HepG2 (cell line): Measurements from ENCODE around the gene CA14. TPM values are rescaled to one million over a fixed set of nuclear protein-coding genes. Genes with fewer than 3 reads are reported as not detected.

Experiments used
- CREBL2 ChIP-seq: sonication (generic); formaldehyde crosslinking; IDR thresholded peaks from 2 replicates; pipeline ENCODE4 v1.8.1; 2023; ENCODE audit warnings: missing genetic modification reagents, mild to moderate bottlenecking, borderline replicate concordance
- DNMT3B ChIP-seq: conservative IDR thresholded peaks from 2 replicates; pipeline ENCODE4 v1.6.1; 2016; ENCODE audit warnings: missing biosample characterization, control low read depth
- ELF3 ChIP-seq: IDR thresholded peaks from 2 replicates; pipeline ENCODE4 v1.6.1; 2016; ENCODE audit warnings: missing genetic modification reagents, missing compliant biosample characterization
- ESRRA ChIP-seq: sonication (generic); formaldehyde crosslinking; IDR thresholded peaks from 2 replicates; pipeline ENCODE4 v1.5.1; 2020; ENCODE audit warnings: mild to moderate bottlenecking, low read depth, missing genetic modification reagents
- HNRNPK ChIP-seq: fragments of 200-400 bp; formaldehyde crosslinking; IDR thresholded peaks from 2 replicates; pipeline ENCODE4 v1.6.1; 2018; ENCODE audit warnings: low read length, low read depth, moderate library complexity, mild to moderate bottlenecking; ENCODE audit not compliant: poor library complexity, severe bottlenecking
- KDM5A ChIP-seq: fragments of 200-600 bp; sonication (generic); IDR thresholded peaks from 2 replicates; pipeline ENCODE4 v1.7.0; 2018; ENCODE audit warnings: antibody characterized with exemption, mild to moderate bottlenecking, low read length, borderline replicate concordance
- KLF16 ChIP-seq, 2 experiments: sonication (generic) in 1 of 2; formaldehyde crosslinking in 1 of 2; IDR thresholded peaks; 2 replicates each; pipeline versions ENCODE4 v1.6.1 to v1.8.0; 2016 to 2023; ENCODE audit warnings: missing genetic modification reagents in 2 of 2, missing compliant biosample characterization in 1 of 2
- KLF9 ChIP-seq: IDR thresholded peaks from 2 replicates; pipeline ENCODE4 v1.6.1; 2016; ENCODE audit warnings: low read depth
- MAFF ChIP-seq: IDR thresholded peaks from 2 replicates; pipeline ENCODE4 v1.6.1; 2011; ENCODE audit warnings: low read depth, low read length, improper control_type of control experiment
- MTF1 ChIP-seq: sonication (generic); formaldehyde crosslinking; IDR thresholded peaks from 2 replicates; pipeline ENCODE4 v1.5.0; 2020; ENCODE audit warnings: missing genetic modification reagents
- MXD3 ChIP-seq: IDR thresholded peaks from 2 replicates; pipeline ENCODE4 v1.6.1; 2016; ENCODE audit warnings: mild to moderate bottlenecking, missing biosample characterization, missing genetic modification reagents
- NAIF1 ChIP-seq: sonication (generic); formaldehyde crosslinking; IDR thresholded peaks from 2 replicates; pipeline ENCODE4 v1.5.0; 2020; ENCODE audit warnings: mild to moderate bottlenecking, missing genetic modification reagents, borderline replicate concordance
- PAF1 ChIP-seq: IDR thresholded peaks from 2 replicates; pipeline ENCODE4 v1.6.1; 2016; ENCODE audit warnings: missing genetic modification reagents, missing compliant biosample characterization
- POLR2G ChIP-seq: fragments of 200-400 bp; formaldehyde crosslinking; IDR thresholded peaks from 2 replicates; pipeline ENCODE4 v1.6.1; 2018; ENCODE audit warnings: mild to moderate bottlenecking, low read depth, low read length, moderate library complexity
- RELA ChIP-seq: sonication (generic); formaldehyde crosslinking; IDR thresholded peaks from 2 replicates; pipeline ENCODE4 v1.4.0; 2020; ENCODE audit warnings: missing genetic modification reagents
- ZMAT3 ChIP-seq: sonication (generic); formaldehyde crosslinking; conservative IDR thresholded peaks from 2 replicates; pipeline ENCODE4 v1.7.0; 2021; ENCODE audit warnings: missing genetic modification reagents
- ZNF205 ChIP-seq: IDR thresholded peaks from 2 replicates; pipeline ENCODE4 v1.6.1; 2018; ENCODE audit warnings: missing biosample characterization, missing genetic modification reagents
- ZNF383 ChIP-seq: sonication (generic); formaldehyde crosslinking; IDR thresholded peaks from 2 replicates; pipeline ENCODE4 v1.4.0; 2020; ENCODE audit warnings: missing genetic modification reagents, mild to moderate bottlenecking, borderline replicate concordance
- ZNF44 ChIP-seq: sonication (generic); formaldehyde crosslinking; IDR thresholded peaks from 2 replicates; pipeline ENCODE4 v1.5.1; 2020; ENCODE audit warnings: mild to moderate bottlenecking, missing genetic modification reagents
- ZNF549 ChIP-seq: sonication (generic); formaldehyde crosslinking; IDR thresholded peaks from 2 replicates; pipeline ENCODE4 v1.5.0; 2020; ENCODE audit warnings: missing genetic modification reagents
- ZNF629 ChIP-seq: sonication (generic); formaldehyde crosslinking; conservative IDR thresholded peaks from 2 replicates; pipeline ENCODE4 v1.5.0; 2020; ENCODE audit warnings: missing genetic modification reagents
- ZNF75D ChIP-seq: sonication (generic); formaldehyde crosslinking; IDR thresholded peaks from 2 replicates; pipeline ENCODE4 v1.8.1; 2023; ENCODE audit warnings: missing genetic modification reagents, mild to moderate bottlenecking, borderline replicate concordance
- ZSCAN20 ChIP-seq: sonication (generic); formaldehyde crosslinking; IDR thresholded peaks from 2 replicates; pipeline ENCODE4 v1.4.0; 2020; ENCODE audit warnings: missing genetic modification reagents, mild to moderate bottlenecking, borderline replicate concordance
- ZZZ3 ChIP-seq: sonication (generic); formaldehyde crosslinking; IDR thresholded peaks from 2 replicates; pipeline ENCODE4 v1.4.0; 2020; ENCODE audit warnings: missing genetic modification reagents, mild to moderate bottlenecking, borderline replicate concordance
- polyA plus RNA-seq, 8 experiments: library from polyadenylated mRNA; depleted of rRNA in 3 of 8; stranded (reverse) in 7 of 8; unstranded in 1 of 8; fragments of >200 nt; fragmentation: Illumina TruSeq in 4 of 8; extraction: Trizol in 4 of 8; gene quantifications; 2 replicates each; pipeline versions ENCODE4 v1.2.1 to v1.2.3, GENCODE V29; 2011 to 2016; ENCODE audit warnings: low read depth in 4 of 8, missing spikeins in 1 of 8, mixed read lengths in 1 of 8; ENCODE audit not compliant: insufficient read depth in 1 of 8
- total RNA-seq, 5 experiments: library from RNA; depleted of rRNA; stranded (reverse); fragments of >200 nt; fragmentation: Illumina TruSeq; extraction: Trizol; gene quantifications; 2 replicates each; pipeline ENCODE4 v1.2.3, GENCODE V29; 2016; ENCODE audit warnings: low read depth in 1 of 5
- TF ChIP-seq, protein P1 (sequence below): sonication (generic); formaldehyde crosslinking; IDR thresholded peaks from 2 replicates; pipeline ENCODE4 v1.5.0; 2020; ENCODE audit warnings: missing genetic modification reagents
- TF ChIP-seq, protein P2 (sequence below): sonication (generic); formaldehyde crosslinking; IDR thresholded peaks from 2 replicates; pipeline ENCODE4 v1.4.0; 2020; ENCODE audit warnings: missing genetic modification reagents
- TF ChIP-seq, protein P3 (sequence below): sonication (generic); formaldehyde crosslinking; IDR thresholded peaks from 2 replicates; pipeline ENCODE4 v1.8.0; 2022; ENCODE audit warnings: missing genetic modification reagents, mild to moderate bottlenecking, inconsistent platforms, borderline replicate concordance

CA14 gene
- total and polyA plus RNA-seq, 2 of the 13 experiments (the other 11 are each of a cell fraction or from before 2014, with no cell fraction given), result 2.4 to 8.5 TPM

DNA sequence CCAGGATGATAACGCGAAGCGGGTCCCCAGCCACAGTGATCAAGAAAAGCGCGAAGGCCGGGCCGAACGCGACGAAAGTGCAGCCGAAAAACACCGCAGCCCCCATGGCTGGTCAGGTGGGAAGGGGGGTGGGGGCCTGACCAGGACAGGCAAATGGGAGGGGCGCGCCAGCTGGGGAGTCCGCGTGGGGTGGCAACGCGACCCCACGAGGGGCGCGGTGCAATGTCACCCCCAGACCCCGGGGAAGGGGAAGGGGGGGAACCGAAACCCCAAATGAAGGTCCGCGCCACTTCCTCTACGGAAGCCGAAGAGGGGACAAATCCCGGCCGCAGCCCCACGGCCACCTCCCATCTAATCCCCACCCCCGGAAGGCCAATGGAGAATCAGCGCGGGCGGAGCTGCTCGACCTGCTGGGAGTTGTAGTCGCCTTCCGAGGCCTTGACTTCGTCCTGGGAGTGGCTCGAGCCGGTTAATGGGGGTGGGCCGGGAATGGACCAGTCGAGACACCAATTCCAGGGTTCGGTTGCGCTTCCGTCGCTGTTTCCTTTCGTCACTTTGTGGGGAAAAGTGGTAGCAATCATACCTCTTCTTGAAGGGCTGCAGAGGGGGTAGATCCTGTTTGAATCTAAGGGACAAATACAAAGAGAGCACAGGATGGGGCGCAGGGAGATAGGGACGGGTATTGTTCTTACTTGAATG is 11.3 kb downstream of the CA14 start, which contains the start of gene APH1A (continued):
- TF ChIP-seq, protein P1, sequence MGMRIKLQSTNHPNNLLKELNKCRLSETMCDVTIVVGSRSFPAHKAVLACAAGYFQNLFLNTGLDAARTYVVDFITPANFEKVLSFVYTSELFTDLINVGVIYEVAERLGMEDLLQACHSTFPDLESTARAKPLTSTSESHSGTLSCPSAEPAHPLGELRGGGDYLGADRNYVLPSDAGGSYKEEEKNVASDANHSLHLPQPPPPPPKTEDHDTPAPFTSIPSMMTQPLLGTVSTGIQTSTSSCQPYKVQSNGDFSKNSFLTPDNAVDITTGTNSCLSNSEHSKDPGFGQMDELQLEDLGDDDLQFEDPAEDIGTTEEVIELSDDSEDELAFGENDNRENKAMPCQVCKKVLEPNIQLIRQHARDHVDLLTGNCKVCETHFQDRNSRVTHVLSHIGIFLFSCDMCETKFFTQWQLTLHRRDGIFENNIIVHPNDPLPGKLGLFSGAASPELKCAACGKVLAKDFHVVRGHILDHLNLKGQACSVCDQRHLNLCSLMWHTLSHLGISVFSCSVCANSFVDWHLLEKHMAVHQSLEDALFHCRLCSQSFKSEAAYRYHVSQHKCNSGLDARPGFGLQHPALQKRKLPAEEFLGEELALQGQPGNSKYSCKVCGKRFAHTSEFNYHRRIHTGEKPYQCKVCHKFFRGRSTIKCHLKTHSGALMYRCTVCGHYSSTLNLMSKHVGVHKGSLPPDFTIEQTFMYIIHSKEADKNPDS (CRISPR knock-in tag), result 0 out of 2 replicates have a peak, but pooled peaks have one; percentile 40
- TF ChIP-seq, protein P2, sequence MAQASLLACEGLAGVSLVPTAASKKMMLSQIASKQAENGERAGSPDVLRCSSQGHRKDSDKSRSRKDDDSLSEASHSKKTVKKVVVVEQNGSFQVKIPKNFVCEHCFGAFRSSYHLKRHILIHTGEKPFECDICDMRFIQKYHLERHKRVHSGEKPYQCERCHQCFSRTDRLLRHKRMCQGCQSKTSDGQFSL (CRISPR knock-in tag), result peak; percentile 96
- TF ChIP-seq ZNF205 (CRISPR knock-in tag) (no peak), HNRNPK (no peak), CREBL2 (CRISPR knock-in tag) (no peak), ZMAT3 (CRISPR knock-in tag) (peak; percentile 38; the same call in 1 of the 2 replicates), ESRRA (CRISPR knock-in tag) (peak; percentile 55; the same call in 1 of the 2 replicates), DNMT3B (CRISPR knock-in tag) (no peak), NAIF1 (CRISPR knock-in tag) (0 out of 2 replicates have a peak, but pooled peaks have one; percentile 34), KDM5A (peak; percentile 96), ZSCAN20 (CRISPR knock-in tag) (no peak), ZNF383 (CRISPR knock-in tag) (no peak), ELF3 (CRISPR knock-in tag) (peak; percentile 27; the same call in 1 of the 2 replicates), ZNF549 (CRISPR knock-in tag) (no peak), RELA (CRISPR knock-in tag) (no peak), MTF1 (CRISPR knock-in tag) (no peak), KLF9 (CRISPR knock-in tag) (no peak), KLF16 (CRISPR knock-in tag; IDR thresholded peaks at IDR 0.05) (peak in 1 of 2 experiments; percentile 83; a peak in 2 of 4 replicates), ZNF75D (CRISPR knock-in tag) (no peak), ZNF629 (CRISPR knock-in tag) (no peak), MAFF (no peak), MXD3 (CRISPR knock-in tag) (no peak), ZZZ3 (CRISPR knock-in tag) (no peak), POLR2G (peak; percentile 70), PAF1 (CRISPR knock-in tag) (no peak), ZNF44 (CRISPR knock-in tag) (no peak)
- TF ChIP-seq, protein P3, sequence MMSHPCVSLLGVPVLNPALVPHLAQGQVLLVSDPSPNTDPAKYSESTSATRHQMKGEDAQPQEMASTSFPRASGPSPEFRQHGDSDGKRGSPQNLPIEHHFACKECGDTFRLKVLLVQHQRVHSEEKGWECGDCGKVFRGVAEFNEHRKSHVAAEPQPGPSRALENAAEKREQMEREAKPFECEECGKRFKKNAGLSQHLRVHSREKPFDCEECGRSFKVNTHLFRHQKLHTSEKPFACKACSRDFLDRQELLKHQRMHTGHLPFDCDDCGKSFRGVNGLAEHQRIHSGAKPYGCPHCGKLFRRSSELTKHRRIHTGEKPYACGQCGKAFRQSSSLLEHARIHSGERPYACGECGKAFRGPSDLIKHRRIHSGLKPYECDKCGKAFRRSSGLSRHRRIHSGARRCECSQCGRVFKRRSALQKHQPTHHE (CRISPR knock-in tag), result peak; percentile 61; the same call in 1 of the 2 replicates
